IPS-NIHi11 (cell line): ENCODE results near the gene C19orf47.

Experiments used
- DNase-seq: peaks from one replicate; pipeline ENCODE4 v3.0.0; 2012; ENCODE audit warnings: mixed read lengths, low spot score

Gene C19orf47

GRCh38 chr19:40282209-40282580 lies 66.0 kb downstream of the C19orf47 start:
- DNase-seq: no peak

DNA sequence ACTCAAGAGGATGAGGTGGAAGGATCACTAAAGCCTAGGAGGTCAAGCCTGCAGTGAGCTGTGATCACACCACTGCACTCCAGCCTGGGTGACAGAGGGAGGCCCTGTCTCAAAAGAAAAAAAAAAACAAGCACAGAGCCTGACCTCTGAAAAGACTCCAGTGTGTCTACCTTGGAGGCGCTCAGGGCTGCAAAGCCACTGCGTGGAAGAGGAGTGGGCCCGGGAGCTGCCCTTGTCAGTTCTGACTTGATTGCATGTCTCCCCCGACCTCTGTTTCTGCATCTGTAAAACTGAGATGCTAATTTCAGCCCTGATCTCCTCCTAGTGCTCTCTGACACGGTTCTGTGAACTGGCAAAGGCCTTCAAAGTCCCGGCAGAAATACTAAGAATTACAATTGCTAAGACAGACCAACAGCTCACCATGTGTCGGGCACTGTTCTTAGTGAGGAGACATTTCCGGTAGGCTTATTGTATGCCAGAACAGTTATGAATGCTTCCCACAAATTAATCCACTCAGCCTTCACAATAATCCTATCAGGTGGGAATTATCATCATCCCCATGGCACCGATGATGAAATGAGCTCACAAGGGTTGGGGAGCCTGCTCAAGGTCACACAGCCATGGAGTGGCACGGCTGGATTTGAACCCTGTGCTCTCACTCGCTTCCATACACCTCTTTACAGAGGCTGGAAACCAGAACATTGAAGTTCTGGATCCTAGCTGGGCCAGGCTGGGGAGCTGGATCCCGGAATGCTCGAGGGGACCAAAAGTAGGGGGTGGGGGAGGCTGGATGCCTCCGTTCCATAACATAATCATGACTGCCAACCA lies 66.6 kb downstream of the C19orf47 start:
- no peak for DNase-seq

DNA sequence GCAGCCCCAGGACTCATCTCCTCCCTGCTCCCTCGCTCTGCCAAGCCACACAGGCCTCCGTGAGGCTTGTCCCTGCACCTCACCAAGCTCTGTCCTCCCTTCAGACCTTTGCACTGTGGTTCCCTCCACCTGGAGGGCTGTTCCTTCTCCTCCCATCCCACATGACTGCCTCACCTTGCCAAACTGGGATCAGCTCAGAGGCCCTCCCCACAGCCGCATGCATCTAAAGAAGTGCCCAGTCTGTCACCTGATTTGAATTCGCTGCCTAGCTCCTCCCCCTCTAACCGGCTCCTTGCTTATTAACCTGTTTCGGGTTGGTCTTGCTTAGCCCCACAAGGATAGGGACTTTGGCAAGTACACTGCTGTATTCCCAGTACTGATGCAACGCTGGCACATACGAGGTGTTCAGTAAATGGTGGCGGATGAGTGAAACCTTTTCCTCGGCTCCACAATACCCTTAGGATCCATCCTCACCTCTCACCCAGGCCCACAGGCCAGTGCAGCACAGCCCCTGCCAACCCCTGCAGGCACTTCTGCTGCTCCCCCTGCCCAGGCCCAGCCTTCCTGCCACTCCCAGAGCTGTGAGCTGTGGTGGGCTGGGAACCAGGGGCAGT lies 67.5 kb downstream of the C19orf47 start:
- no peak for DNase-seq

DNA sequence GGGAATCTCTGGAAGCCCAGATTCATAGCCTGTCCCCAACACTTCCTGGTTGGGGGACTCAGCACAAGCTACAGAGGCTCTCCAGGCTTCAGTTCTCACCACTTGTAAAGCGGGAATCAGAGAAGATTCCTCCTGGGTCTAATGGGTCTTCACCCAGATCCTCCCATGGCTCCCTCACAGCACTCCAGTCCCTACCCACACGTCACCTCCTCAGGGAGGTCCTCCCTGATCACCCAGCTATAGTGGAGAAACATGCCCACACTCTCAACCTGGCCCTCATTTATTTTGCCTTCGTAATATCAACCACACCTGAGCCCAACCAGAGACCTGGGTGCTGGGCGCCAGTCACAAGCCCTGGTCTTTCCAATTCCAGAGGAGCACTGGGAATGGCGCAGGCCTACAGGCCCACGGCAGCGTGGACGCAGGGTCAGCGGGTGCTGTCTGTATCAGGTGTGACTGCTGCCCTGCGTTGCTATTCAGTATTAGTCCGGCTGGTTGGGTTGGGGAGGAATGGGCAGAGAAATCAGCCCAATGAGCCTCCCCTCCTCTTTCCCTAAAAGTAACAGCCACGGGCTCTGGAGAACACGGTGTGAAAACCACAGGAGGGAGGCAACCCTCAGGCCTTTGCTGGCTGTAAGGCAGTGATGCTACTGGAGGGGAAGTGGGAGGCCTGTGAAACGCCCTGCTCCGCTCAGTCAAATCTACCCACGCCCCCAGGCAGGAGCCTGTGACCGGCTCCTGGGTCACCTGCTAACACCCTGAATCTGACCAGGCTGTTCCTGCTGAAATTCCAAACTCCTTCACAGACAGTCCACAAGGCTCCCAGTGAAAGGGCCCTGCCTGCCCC lies 68.2 kb downstream of the C19orf47 start:
- DNase-seq: no peak

GRCh38 chr19:40279120-40279551 lies 69.1 kb downstream of the C19orf47 start:
- no peak for DNase-seq

- no peak for DNase-seq
Measured at GRCh38 chr19:40278361-40279035, 69.7 kb downstream of the C19orf47 start.

GRCh38 chr19:40277356-40278059 lies 70.7 kb downstream of the C19orf47 start:
- DNase-seq: no peak

GRCh38 chr19:40274585-40275544 lies 73.3 kb downstream of the C19orf47 start:
- no peak for DNase-seq

DNA sequence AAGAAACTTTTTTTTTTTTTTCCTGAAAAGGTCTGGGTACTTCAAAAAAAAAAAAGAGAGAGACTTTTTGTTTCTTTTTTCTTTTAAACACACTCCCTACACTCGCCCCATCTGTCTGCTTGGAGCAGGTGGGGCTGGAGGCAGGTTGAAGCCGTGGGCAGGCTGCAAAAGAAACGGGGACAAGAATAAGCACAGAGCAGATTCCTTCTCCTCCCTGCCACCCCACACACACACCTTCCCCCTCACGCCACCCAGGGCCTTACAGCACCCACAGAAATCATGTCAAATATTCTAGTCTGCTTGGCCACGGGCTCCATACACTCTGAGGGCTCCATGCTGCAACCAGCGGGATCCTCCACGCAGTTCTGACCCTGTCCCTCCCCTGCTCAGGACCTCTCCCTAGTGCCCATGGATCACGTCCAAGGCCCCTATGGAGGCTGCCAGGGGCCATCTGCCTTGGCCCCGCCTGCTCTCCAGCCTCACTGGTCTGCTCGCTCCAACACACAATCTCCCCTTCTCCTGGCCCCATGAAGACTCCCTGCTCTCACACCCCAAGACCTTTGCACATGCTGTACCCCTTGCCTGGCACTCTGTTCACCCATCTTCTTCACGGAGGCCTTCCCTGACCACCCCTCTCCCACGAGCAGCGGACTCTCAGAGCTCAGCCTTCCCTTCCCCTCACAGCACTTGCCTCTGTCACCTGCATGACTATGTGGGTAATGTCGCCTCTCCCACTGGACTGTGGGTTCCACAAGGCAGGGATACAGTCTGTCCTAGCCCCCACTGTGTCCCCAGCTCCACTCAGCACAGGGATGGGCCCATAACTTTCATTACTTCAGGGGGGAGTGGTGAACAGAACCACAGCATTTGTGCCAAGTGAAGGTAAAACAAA lies 74.5 kb downstream of the C19orf47 start:
- no peak for DNase-seq

DNA sequence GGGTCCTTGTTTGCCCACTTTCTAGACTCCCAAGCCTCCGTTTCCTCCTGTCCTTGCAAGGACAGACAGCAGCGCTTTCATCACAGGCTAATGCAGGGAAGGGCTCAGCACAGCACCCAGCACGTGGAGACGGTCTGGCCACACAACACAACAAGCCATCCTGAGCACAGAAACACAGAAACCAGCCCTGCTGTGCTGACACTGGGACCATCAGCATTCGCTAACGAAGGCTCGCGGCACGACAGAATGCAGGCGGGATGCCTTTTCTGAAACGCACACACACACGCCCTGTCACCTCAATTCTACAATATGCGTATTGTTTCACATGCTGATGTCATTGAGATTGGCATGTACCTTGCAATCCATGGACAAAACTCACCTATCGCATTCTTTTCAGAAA lies 75.9 kb downstream of the C19orf47 start:
- no peak for DNase-seq

- no peak for DNase-seq
Measured at GRCh38 chr19:40271706-40272105, 76.5 kb downstream of the C19orf47 start.

DNA sequence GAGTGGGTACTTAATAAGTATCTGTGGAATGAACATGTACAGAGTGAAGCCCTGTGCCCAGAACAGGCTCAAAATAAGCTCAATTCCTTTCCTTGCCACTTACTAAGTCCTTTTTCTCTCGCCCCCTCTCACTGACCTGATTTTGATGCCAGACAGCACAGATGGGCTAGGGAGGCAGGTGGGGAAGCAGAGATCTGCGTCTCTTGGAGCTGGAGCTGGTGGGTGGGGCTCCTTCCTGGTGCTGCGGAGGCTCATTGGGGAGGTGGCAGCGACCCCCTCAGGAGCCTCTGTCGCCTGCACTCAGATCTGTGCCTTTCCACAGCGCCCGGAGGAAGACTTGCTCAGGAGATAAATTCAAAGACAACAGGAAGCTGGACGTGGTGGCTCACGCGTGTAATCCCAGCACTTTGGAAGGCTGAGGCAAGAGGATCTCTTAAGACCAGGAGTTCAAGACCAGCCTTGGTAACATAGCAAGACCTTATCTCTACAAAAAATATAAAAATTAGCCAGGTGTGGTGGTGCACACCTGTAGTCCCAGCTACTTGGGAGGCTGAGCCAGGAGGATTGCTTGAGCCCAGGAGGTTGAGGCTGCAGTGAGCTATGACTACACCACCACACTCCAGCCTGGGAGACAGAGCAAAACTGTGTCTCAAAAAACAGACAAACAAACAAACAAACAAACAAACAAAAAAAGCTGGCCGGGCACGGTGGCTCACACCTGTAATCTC lies 77.7 kb downstream of the C19orf47 start:
- DNase-seq: no peak
